RWPE1 (cell line): ENCODE data around the gene UQCRHL.
A peak's percentile ranks its signal among the peaks of the same experiment; 100 is the strongest.

Source experiments
- CTCF ChIA-PET: fragments of 350-600 bp; sonication (Branson Sonifier 250); formaldehyde crosslinking; extraction: SDS; loops from one replicate; lab custom pipeline; 2021; lab: Yijun Ruan, JAX
- POLR2A ChIA-PET: fragments of 400-600 bp; formaldehyde crosslinking; extraction: SDS; loops from one replicate; lab custom pipeline; 2020; ENCODE audit warnings: antibody characterized with exemption; ENCODE audit not compliant: low non-redundant PET; lab: Yijun Ruan, JAX
- DNase-seq: peaks from one replicate; pipeline ENCODE4 v3.0.0; 2012; ENCODE audit warnings: low spot score
- H3K27ac ChIP-seq: fragments of 450-650 bp; 2 replicates; pipeline ENCODE4 v1.5.1; 2017
- CTCF ChIP-seq: fragments of 450-650 bp; conservative IDR thresholded peaks from 2 replicates; pipeline ENCODE4 v1.5.1; 2017; ENCODE audit warnings: low read depth, mild to moderate bottlenecking

Gene UQCRHL

GRCh38 chr1:15767941-15768340, 39.5 kb downstream of the UQCRHL start:
- POLR2A ChIA-PET = no interaction called here
- no peak for DNase-seq
- peak overlapping the region; percentile 98 for H3K27ac ChIP-seq
- CTCF ChIA-PET = no interaction called here
- TF ChIP-seq CTCF = no peak

GRCh38 chr1:15765495-15766194, 41.8 kb downstream of the UQCRHL start:
- POLR2A ChIA-PET = interaction anchor here (0.5 kb wide), 1 partner anchor 68 kb away, joined by 5 read pairs; no protein-coding TSS in a partner anchor
- CTCF ChIA-PET = no interaction called here
- peak; percentile 97 for DNase-seq
- peak overlapping the region; percentile 98 for H3K27ac ChIP-seq
- TF ChIP-seq CTCF = no peak

- CTCF ChIA-PET = no interaction called here
- POLR2A ChIA-PET = interaction anchor here (0.6 kb wide), 1 partner anchor 162 kb away, joined by 3 read pairs; no protein-coding TSS in a partner anchor
- TF ChIP-seq CTCF = no peak
- no peak for DNase-seq
- H3K27ac ChIP-seq = peak overlapping the region; percentile 98
These were observed 42.6 kb downstream of the UQCRHL start for GRCh38 chr1:15764890-15765289.

- peak; percentile 83 for DNase-seq
- POLR2A ChIA-PET = no interaction called here
- CTCF ChIA-PET = no interaction called here
- H3K27ac ChIP-seq = peak overlapping the region; percentile 98
- TF ChIP-seq CTCF = no peak
These were observed 43.1 kb downstream of the UQCRHL start for GRCh38 chr1:15764269-15764764.

GRCh38 chr1:15762546-15762945, 44.9 kb downstream of the UQCRHL start:
- peak overlapping the region; percentile 98 for H3K27ac ChIP-seq
- ChIA-PET CTCF (no interaction called here), POLR2A (interaction anchor here (0.7 kb wide), 1 partner anchor 30 kb away, joined by 3 read pairs; no protein-coding TSS in a partner anchor)
- DNase-seq = no peak
- TF ChIP-seq CTCF = no peak

GRCh38 chr1:15761366-15762128, 45.9 kb downstream of the UQCRHL start:
- no peak for TF ChIP-seq CTCF
- H3K27ac ChIP-seq = peak overlapping the region; percentile 98
- POLR2A ChIA-PET = interaction anchor here (0.5 to 0.7 kb wide), 2 partner anchors 29 to 70 kb away, joined by 3 to 5 read pairs; no protein-coding TSS in a partner anchor
- CTCF ChIA-PET = no interaction called here
- DNase-seq = no peak
